GM19035 (cell line): Measurements from ENCODE around the gene ACVR1.
"Not testable (repeated sequence)": the region's sequence is repeated elsewhere in the genome, so short reads cannot be mapped to it uniquely, and the experiment has no call there.

ENCODE experiments used
- ATAC-seq: cut with Tn5 transposase; IDR thresholded peaks from one replicate; pipeline ENCODE4 v1.9.1; 2021; ENCODE audit not compliant: unreplicated experiment

The ACVR1 gene

GRCh38 chr2:157725846-157726245, 150.3 kb downstream of the ACVR1 start:
- no peak for ATAC-seq

- ATAC-seq: no peak
Measured at GRCh38 chr2:157722580-157723234, 153.4 kb downstream of the ACVR1 start.

GRCh38 chr2:157720504-157720903, 155.6 kb downstream of the ACVR1 start:
- ATAC-seq: no peak

- not testable (repeated sequence) for ATAC-seq
Measured at GRCh38 chr2:157704653-157705052, 171.5 kb downstream of the ACVR1 start.

- ATAC-seq: not testable (repeated sequence)
Measured at GRCh38 chr2:157704148-157704547, 172.0 kb downstream of the ACVR1 start.

- ATAC-seq: no peak
Measured at GRCh38 chr2:157699806-157700205, 176.3 kb downstream of the ACVR1 start.

GRCh38 chr2:157699009-157699408, 177.1 kb downstream of the ACVR1 start:
- no peak for ATAC-seq

GRCh38 chr2:157698430-157698829, 177.7 kb downstream of the ACVR1 start:
- ATAC-seq: no peak

- ATAC-seq: no peak
Measured at GRCh38 chr2:157696036-157696435, 180.1 kb downstream of the ACVR1 start.

- no peak for ATAC-seq
Measured at GRCh38 chr2:157692768-157693167, 183.4 kb downstream of the ACVR1 start.

GRCh38 chr2:157691695-157692094, 184.4 kb downstream of the ACVR1 start:
- no peak for ATAC-seq

GRCh38 chr2:157691131-157691530, 185.0 kb downstream of the ACVR1 start:
- ATAC-seq: no peak
